Measurements from ENCODE around the gene SLC35D2.
A peak's percentile ranks its signal among the peaks of the same experiment; 100 is the strongest.

SLC35D2 gene

DNA sequence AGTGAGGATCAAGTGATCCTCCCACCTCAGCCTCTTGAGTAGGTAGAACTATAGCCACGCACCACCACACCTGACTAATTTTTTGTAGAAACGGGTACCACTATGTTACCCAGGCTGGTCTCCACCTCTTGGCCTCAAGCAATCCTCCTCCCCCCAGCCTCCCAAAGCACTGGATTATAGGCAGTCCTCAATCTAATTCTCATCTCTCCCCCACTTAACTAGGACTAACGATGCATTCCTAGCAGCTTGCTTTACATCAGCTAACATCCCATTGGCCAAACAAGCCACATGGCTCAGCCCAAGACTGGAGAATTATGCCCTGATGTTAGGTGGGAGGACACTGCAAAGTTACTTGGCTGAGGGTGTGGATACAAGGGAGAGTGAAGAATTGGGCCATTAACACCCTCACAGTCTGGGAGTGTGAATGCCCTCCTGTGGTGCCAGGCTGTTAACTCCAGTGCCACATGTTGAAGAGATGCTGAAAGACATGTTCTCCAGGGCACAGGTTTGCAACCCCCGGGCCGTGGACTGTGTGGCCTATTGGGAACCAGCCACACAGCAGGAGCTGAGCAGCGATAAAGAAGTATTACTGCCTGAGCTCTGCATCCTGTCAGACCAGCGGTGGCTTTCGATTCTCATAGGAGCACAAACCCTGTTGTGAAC is 39.9 kb upstream of the SLC35D2 start:
- Histone ChIP-seq H3K4me3 (ENCODE audit: low read length) (no peak overlapping the region), H3K18ac (ENCODE audit: low read length) (no peak overlapping the region), H3K4ac (ENCODE audit: low read depth, low read length) (no peak overlapping the region), H3K4me2 (ENCODE audit: low read length) (no peak overlapping the region), H3K79me2 (ENCODE audit: control insufficient read depth, insufficient read depth, low read length) (no peaks in the 10 kb centered on the region), H4K8ac (ENCODE audit: low read depth, low read length) (no peak overlapping the region), H2BK5ac (ENCODE audit: low read length) (no peak overlapping the region), H3K9ac (ENCODE audit: low read length) (no peak overlapping the region), H2BK15ac (replicated peaks; ENCODE audit: low read depth) (no peak overlapping the region), H4K5ac (ENCODE audit: low read length) (no peak overlapping the region), H3K79me1 (ENCODE audit: low read length) (no peaks in the 10 kb centered on the region), H3K27ac (ENCODE audit: low read depth, low read length) (no peak overlapping the region), H3K56ac (ENCODE audit: low read length) (peak overlapping the region; percentile 15), H3K27me3 (ENCODE audit: insufficient read depth, low read length, poor library complexity) (no peaks in the 10 kb centered on the region), H2BK120ac (ENCODE audit: low read depth, low read length) (no peak overlapping the region), H3K36me3 (ENCODE audit: control insufficient read depth, insufficient read depth, low read length) (no peaks in the 10 kb centered on the region), H3K23ac (ENCODE audit: low read length) (no peak overlapping the region), H2AK5ac (ENCODE audit: low read length) (no peak overlapping the region), H3K4me1 (ENCODE audit: control insufficient read depth, low read depth, low read length) (peaks cover 3% of the 10 kb centered on the region)
- whole genome bisulfite sequencing (ENCODE audit: extremely low coverage, insufficient coverage, low lambda C conversion rate): no CpG with 5 or more reads among the region's 8 CpGs
- DNase-seq: peak; percentile 91

GRCh38 chr9:96420468-96421219 is 37.1 kb upstream of the SLC35D2 start:
- DNase-seq: peak; percentile 99
- Histone ChIP-seq H2BK5ac (ENCODE audit: low read length) (no peak overlapping the region), H3K79me2 (ENCODE audit: control insufficient read depth, insufficient read depth, low read length) (peaks cover 15% of the 10 kb centered on the region), H3K4me1 (ENCODE audit: control insufficient read depth, low read depth, low read length) (peaks cover 3% of the 10 kb centered on the region), H2AK5ac (ENCODE audit: low read length) (no peak overlapping the region), H3K27me3 (ENCODE audit: insufficient read depth, low read length, poor library complexity) (no peaks in the 10 kb centered on the region), H3K9ac (ENCODE audit: low read length) (no peak overlapping the region), H3K36me3 (ENCODE audit: control insufficient read depth, insufficient read depth, low read length) (no peaks in the 10 kb centered on the region), H3K4ac (ENCODE audit: low read depth, low read length) (no peak overlapping the region), H3K56ac (ENCODE audit: low read length) (no peak overlapping the region), H3K4me2 (ENCODE audit: low read length) (no peak overlapping the region), H2BK120ac (ENCODE audit: low read depth, low read length) (no peak overlapping the region), H3K23ac (ENCODE audit: low read length) (no peak overlapping the region), H2BK15ac (replicated peaks; ENCODE audit: low read depth) (no peak overlapping the region), H4K8ac (ENCODE audit: low read depth, low read length) (no peak overlapping the region), H3K18ac (ENCODE audit: low read length) (peak overlapping the region; percentile 56), H3K4me3 (ENCODE audit: low read length) (no peak overlapping the region), H3K27ac (ENCODE audit: low read depth, low read length) (peak overlapping the region; percentile 9), H4K5ac (ENCODE audit: low read length) (no peak overlapping the region), H3K79me1 (ENCODE audit: low read length) (peaks cover 3% of the 10 kb centered on the region)
- no CpG with 5 or more reads among the region's 6 CpGs for WGBS (ENCODE audit: extremely low coverage, insufficient coverage, low lambda C conversion rate)

GRCh38 chr9:96419691-96419969 is 36.1 kb upstream of the SLC35D2 start:
- Histone ChIP-seq H3K4me1 (ENCODE audit: control insufficient read depth, low read depth, low read length) (peaks cover 3% of the 10 kb centered on the region), H3K4me2 (ENCODE audit: low read length) (no peak overlapping the region), H2AK5ac (ENCODE audit: low read length) (no peak overlapping the region), H3K23ac (ENCODE audit: low read length) (no peak overlapping the region), H3K27me3 (ENCODE audit: insufficient read depth, low read length, poor library complexity) (no peaks in the 10 kb centered on the region), H4K8ac (ENCODE audit: low read depth, low read length) (no peak overlapping the region), H3K27ac (ENCODE audit: low read depth, low read length) (no peak overlapping the region), H3K36me3 (ENCODE audit: control insufficient read depth, insufficient read depth, low read length) (no peaks in the 10 kb centered on the region), H3K9ac (ENCODE audit: low read length) (no peak overlapping the region), H3K4ac (ENCODE audit: low read depth, low read length) (no peak overlapping the region), H2BK120ac (ENCODE audit: low read depth, low read length) (no peak overlapping the region), H2BK5ac (ENCODE audit: low read length) (no peak overlapping the region), H3K4me3 (ENCODE audit: low read length) (no peak overlapping the region), H3K56ac (ENCODE audit: low read length) (no peak overlapping the region), H3K79me2 (ENCODE audit: control insufficient read depth, insufficient read depth, low read length) (peaks cover 18% of the 10 kb centered on the region), H2BK15ac (replicated peaks; ENCODE audit: low read depth) (no peak overlapping the region), H4K5ac (ENCODE audit: low read length) (no peak overlapping the region), H3K79me1 (ENCODE audit: low read length) (peaks cover 3% of the 10 kb centered on the region), H3K18ac (ENCODE audit: low read length) (no peak overlapping the region)
- WGBS (ENCODE audit: extremely low coverage, insufficient coverage, low lambda C conversion rate): 100% methylated on average over 2 of the region's 2 CpGs
- no peak for DNase-seq

- Histone ChIP-seq H3K79me1 (ENCODE audit: low read length) (peaks cover 3% of the 10 kb centered on the region), H3K36me3 (ENCODE audit: control insufficient read depth, insufficient read depth, low read length) (no peaks in the 10 kb centered on the region), H3K4ac (ENCODE audit: low read depth, low read length) (peak overlapping the region; percentile 86), H3K23ac (ENCODE audit: low read length) (no peak overlapping the region), H2AK5ac (ENCODE audit: low read length) (no peak overlapping the region), H3K4me2 (ENCODE audit: low read length) (peak overlapping the region; percentile 92), H3K4me1 (ENCODE audit: control insufficient read depth, low read depth, low read length) (peaks cover 3% of the 10 kb centered on the region), H3K18ac (ENCODE audit: low read length) (peak overlapping the region; percentile 96), H3K27me3 (ENCODE audit: insufficient read depth, low read length, poor library complexity) (no peaks in the 10 kb centered on the region), H4K5ac (ENCODE audit: low read length) (no peak overlapping the region), H2BK120ac (ENCODE audit: low read depth, low read length) (peak overlapping the region; percentile 35), H3K56ac (ENCODE audit: low read length) (peak overlapping the region; percentile 98), H3K27ac (ENCODE audit: low read depth, low read length) (peak overlapping the region; percentile 100), H3K9ac (ENCODE audit: low read length) (peak overlapping the region; percentile 95), H2BK15ac (replicated peaks; ENCODE audit: low read depth) (no peak overlapping the region), H4K8ac (ENCODE audit: low read depth, low read length) (peak overlapping the region; percentile 65), H3K79me2 (ENCODE audit: control insufficient read depth, insufficient read depth, low read length) (peaks cover 22% of the 10 kb centered on the region), H2BK5ac (ENCODE audit: low read length) (peak overlapping the region; percentile 96), H3K4me3 (ENCODE audit: low read length) (peak overlapping the region; percentile 77)
- no CpG with 5 or more reads among the region's 58 CpGs for WGBS (ENCODE audit: extremely low coverage, insufficient coverage, low lambda C conversion rate)
- peak; percentile 85 for DNase-seq
Observed at GRCh38 chr9:96418920-96419690, 35.6 kb upstream of the SLC35D2 start.

DNA sequence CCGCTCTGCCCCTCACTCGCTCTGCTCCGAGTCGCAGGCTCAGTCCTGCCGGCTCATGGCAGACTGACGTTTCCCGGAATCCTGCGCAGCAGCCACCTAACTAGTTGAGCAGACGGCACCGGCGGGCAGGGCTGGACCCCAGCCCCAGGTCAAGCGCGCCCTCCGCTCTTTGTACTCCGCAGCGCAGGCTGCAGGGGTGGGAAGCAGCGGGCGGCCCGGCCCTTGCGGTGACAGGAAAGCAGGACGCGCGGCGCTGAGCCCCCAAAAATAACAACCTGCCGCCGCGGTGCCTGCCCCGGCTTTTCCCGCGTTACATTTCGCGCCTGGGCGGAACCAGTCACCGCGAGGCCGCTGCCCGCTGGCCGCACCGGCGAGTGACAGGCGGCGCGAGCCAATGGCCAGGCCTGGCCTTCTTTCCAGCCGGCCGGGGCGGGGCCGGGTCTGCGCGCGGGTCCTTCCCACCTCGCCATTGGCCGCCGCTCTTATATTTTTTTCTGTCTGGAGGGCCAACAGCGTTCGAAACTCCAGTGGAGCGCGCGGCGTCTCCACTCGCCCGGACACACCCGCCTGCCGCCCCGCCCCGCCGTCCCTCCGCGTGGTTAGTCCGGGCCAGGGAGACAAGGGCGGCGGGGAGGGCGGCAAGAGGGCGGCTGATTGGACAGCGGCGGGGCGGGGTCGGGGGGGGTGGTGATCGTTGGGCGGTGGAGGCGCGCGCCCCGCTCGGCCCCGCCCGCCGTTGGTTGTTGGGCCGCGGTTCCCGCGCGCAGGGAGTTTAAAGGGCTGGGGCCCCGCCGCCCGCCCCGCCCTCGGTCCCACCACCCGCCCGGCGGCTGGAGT is 34.8 kb upstream of the SLC35D2 start, which contains the start of gene ZNF367:
ZNF367 (minus strand) TSS at position 288 of the 837 bp plus-strand sequence. CDS start 338 bp downstream, outside the sequence.
- H2BK5ac ChIP-seq (ENCODE audit: low read length): peak within 1 kb of the TSS; percentile 96
- peak within 1 kb of the TSS; percentile 86 for H3K4ac ChIP-seq (ENCODE audit: low read depth, low read length)
- H3K9ac ChIP-seq (ENCODE audit: low read length): peak within 1 kb of the TSS; percentile 96
- no CpG with 5 or more reads among the region's 100 CpGs for WGBS (ENCODE audit: extremely low coverage, insufficient coverage, low lambda C conversion rate)
- H2BK15ac ChIP-seq (replicated peaks; ENCODE audit: low read depth): no peak within 1 kb of the TSS
- H3K23ac ChIP-seq (ENCODE audit: low read length): no peak within 1 kb of the TSS
- H3K79me2 ChIP-seq (ENCODE audit: control insufficient read depth, insufficient read depth, low read length): peaks cover 29% of the 10 kb centered on the region
- H3K79me1 ChIP-seq (ENCODE audit: low read length): peaks cover 3% of the 10 kb centered on the region
- H3K36me3 ChIP-seq (ENCODE audit: control insufficient read depth, insufficient read depth, low read length): no peaks in the 10 kb centered on the region
- H4K5ac ChIP-seq (ENCODE audit: low read length): no peak within 1 kb of the TSS
- peak within 1 kb of the TSS; percentile 35 for H2BK120ac ChIP-seq (ENCODE audit: low read depth, low read length)
- peak within 1 kb of the TSS; percentile 98 for H3K56ac ChIP-seq (ENCODE audit: low read length)
- peak within 1 kb of the TSS; percentile 96 for H3K18ac ChIP-seq (ENCODE audit: low read length)
- peak within 1 kb of the TSS; percentile 90 for H3K4me3 ChIP-seq (ENCODE audit: low read length)
- H3K27ac ChIP-seq (ENCODE audit: low read depth, low read length): peak within 1 kb of the TSS; percentile 100
- H4K8ac ChIP-seq (ENCODE audit: low read depth, low read length): peak within 1 kb of the TSS; percentile 65
- H2AK5ac ChIP-seq (ENCODE audit: low read length): no peak within 1 kb of the TSS
- no peaks in the 10 kb centered on the region for H3K4me1 ChIP-seq (ENCODE audit: control insufficient read depth, low read depth, low read length)
- H3K27me3 ChIP-seq (ENCODE audit: insufficient read depth, low read length, poor library complexity): no peaks in the 10 kb centered on the region
- DNase-seq: peak; percentile 99
- peak within 1 kb of the TSS; percentile 93 for H3K4me2 ChIP-seq (ENCODE audit: low read length)

All from mesendoderm (in vitro differentiated cells).